ENCODE data around the gene AATF. TPM values are rescaled to one million over a fixed set of nuclear protein-coding genes. Genes with fewer than 3 reads are reported as not detected.

The AATF gene
- total and polyA plus RNA-seq, 2 of the 8 experiments (the other 6 are each of a cell fraction or from before 2014, with no cell fraction given) = 20.1 to 62.8 TPM

- no peaks in the 10 kb centered on the region; the same call in 1 of the 2 replicates for H3K23me2 ChIP-seq (ENCODE audit: low read depth, low read length)
- 100% methylated on average over 2 of the region's 2 CpGs; no CpG with 5 or more reads in 1 of the 2 experiments for WGBS, 2 experiments (ENCODE audit: extremely low coverage in 1 of 2, insufficient coverage in 1 of 2, insufficient read length in 1 of 2, insufficient replicate concordance in 2 of 2, low coverage in 1 of 2, low lambda C conversion rate in 2 of 2, missing lambda C conversion rate in 1 of 2)
These were observed 147.3 kb downstream of the AATF start for GRCh38 chr17:37096071-37096470.

More at GRCh38 chr17:37096071-37096470, 147.3 kb downstream of the AATF start:
- Histone ChIP-seq H4K91ac (replicated peaks; ENCODE audit: insufficient read length, low read length) (no peak overlapping the region), H3K4me1 (replicated peaks in 1 of 4; ENCODE audit: control insufficient read depth in 3 of 4, insufficient read depth in 4 of 4, low read length in 3 of 4) (no peaks in the 10 kb centered on the region; a peak in 1 of 7 replicates), H3K4ac (replicated peaks; ENCODE audit: insufficient read length, low read depth, low read length) (no peak overlapping the region), H2BK20ac (ENCODE audit: low read length) (no peak overlapping the region), H3K36me3 (ENCODE audit: control insufficient read depth in 2 of 4, insufficient read depth in 4 of 4, low read length in 3 of 4) (peaks cover 22 to 42% (median 30%) of the 10 kb centered on the region in 4 experiments; a peak in 7 of 8 replicates), H3K27me3 (replicated peaks in 1 of 4; ENCODE audit: control insufficient read depth in 3 of 4, extremely low read depth in 1 of 4, insufficient read depth in 3 of 4, low read length in 3 of 4) (no peaks in the 10 kb centered on the region), H3K27ac (ENCODE audit: low read depth, low read length) (no peak overlapping the region), H3K56ac (replicated peaks; ENCODE audit: insufficient read length, low read depth, low read length) (no peak overlapping the region), H4K5ac (ENCODE audit: insufficient read length, low read depth, low read length) (no peak overlapping the region), H2AFZ (ENCODE audit: low read length) (no peak overlapping the region), H2AK5ac (ENCODE audit: low read depth, low read length) (no peak overlapping the region), H3K4me2 (ENCODE audit: insufficient read depth in 1 of 2, low read depth in 2 of 2, low read length in 2 of 2) (no peak overlapping the region), H4K20me1 (replicated peaks in 1 of 2; ENCODE audit: control insufficient read depth in 1 of 2, insufficient read depth in 2 of 2, low read length in 2 of 2) (no peaks in the 10 kb centered on the region), H3K18ac (ENCODE audit: extremely low read depth, low read length) (no peak overlapping the region), H3K9me3 (ENCODE audit: insufficient read depth in 2 of 2, low read depth in 1 of 2, low read length in 1 of 2) (no peaks in the 10 kb centered on the region), H2BK120ac (replicated peaks; ENCODE audit: low read depth, low read length) (no peak overlapping the region), H3K9ac (replicated peaks in 1 of 4; ENCODE audit: extremely low read depth in 1 of 4, low read depth in 3 of 4, low read length in 3 of 4) (no peak overlapping the region), H4K8ac (ENCODE audit: extremely low read depth, insufficient read depth, low read length) (no peak overlapping the region), H2BK12ac (ENCODE audit: low read depth, low read length) (no peak overlapping the region), H2BK5ac (ENCODE audit: low read depth, low read length) (no peak overlapping the region; the same call in 1 of the 2 replicates), H3K14ac (ENCODE audit: insufficient read length) (no peak overlapping the region), H2BK15ac (ENCODE audit: low read length) (no peak overlapping the region), H3K79me1 (ENCODE audit: low read depth, low read length) (0 out of 2 replicates have a peak, but pooled peaks cover 2% of the 10 kb centered on the region), H3K79me2 (ENCODE audit: control insufficient read depth in 1 of 2, insufficient read depth in 2 of 2, low read length in 2 of 2) (no peaks in the 10 kb centered on the region), H3K23ac (ENCODE audit: insufficient read length) (no peak overlapping the region), H3K4me3 (ENCODE audit: extremely low read depth in 1 of 4, insufficient read depth in 2 of 4, low read depth in 3 of 4, low read length in 4 of 4) (no peak overlapping the region)
- DNase-seq (ENCODE audit: low read depth in 1 of 2, low spot score in 2 of 2) (no peak), FAIRE-seq (no peak)
- ChIA-PET POLR2A (ENCODE audit: partially characterized antibody) (interaction anchor here (1.1 kb wide), 1 partner anchor 12 kb away, joined by 3 read pairs; no protein-coding TSS in a partner anchor), CTCF (ENCODE audit: partially characterized antibody) (interaction anchor here (0.6 to 1.5 kb wide), 5 partner anchors 9 to 127 kb away, joined by 3 to 5 read pairs (median 4); no protein-coding TSS in a partner anchor)
- no peak for TF ChIP-seq POLR2AphosphoS5 (IDR thresholded peaks at IDR 0.05; ENCODE audit: low read depth, low read length)
- TF ChIP-seq EZH2 (IDR thresholded peaks at IDR 0.05; ENCODE audit: low read depth, low read length, severe bottlenecking) = no peak
- no peak for TF ChIP-seq CHD2 (IDR thresholded peaks at IDR 0.05; ENCODE audit: low read length)
- TF ChIP-seq TBP (IDR thresholded peaks at IDR 0.05; ENCODE audit: low read depth, low read length) = no peak

Measured in H1 (cell line).